Smooth muscle cell of the pulmonary artery (primary cell): ENCODE measurements around the gene FRMPD2. TPM values are rescaled to one million over a fixed set of nuclear protein-coding genes. Genes with fewer than 3 reads are reported as not detected.

ENCODE experiments used
- total RNA-seq: library from RNA; depleted of rRNA; stranded (reverse); fragments of >200 nt; gene quantifications from 2 replicates; pipeline ENCODE4 v1.2.3, GENCODE V29; 2014

Gene FRMPD2, protein sequence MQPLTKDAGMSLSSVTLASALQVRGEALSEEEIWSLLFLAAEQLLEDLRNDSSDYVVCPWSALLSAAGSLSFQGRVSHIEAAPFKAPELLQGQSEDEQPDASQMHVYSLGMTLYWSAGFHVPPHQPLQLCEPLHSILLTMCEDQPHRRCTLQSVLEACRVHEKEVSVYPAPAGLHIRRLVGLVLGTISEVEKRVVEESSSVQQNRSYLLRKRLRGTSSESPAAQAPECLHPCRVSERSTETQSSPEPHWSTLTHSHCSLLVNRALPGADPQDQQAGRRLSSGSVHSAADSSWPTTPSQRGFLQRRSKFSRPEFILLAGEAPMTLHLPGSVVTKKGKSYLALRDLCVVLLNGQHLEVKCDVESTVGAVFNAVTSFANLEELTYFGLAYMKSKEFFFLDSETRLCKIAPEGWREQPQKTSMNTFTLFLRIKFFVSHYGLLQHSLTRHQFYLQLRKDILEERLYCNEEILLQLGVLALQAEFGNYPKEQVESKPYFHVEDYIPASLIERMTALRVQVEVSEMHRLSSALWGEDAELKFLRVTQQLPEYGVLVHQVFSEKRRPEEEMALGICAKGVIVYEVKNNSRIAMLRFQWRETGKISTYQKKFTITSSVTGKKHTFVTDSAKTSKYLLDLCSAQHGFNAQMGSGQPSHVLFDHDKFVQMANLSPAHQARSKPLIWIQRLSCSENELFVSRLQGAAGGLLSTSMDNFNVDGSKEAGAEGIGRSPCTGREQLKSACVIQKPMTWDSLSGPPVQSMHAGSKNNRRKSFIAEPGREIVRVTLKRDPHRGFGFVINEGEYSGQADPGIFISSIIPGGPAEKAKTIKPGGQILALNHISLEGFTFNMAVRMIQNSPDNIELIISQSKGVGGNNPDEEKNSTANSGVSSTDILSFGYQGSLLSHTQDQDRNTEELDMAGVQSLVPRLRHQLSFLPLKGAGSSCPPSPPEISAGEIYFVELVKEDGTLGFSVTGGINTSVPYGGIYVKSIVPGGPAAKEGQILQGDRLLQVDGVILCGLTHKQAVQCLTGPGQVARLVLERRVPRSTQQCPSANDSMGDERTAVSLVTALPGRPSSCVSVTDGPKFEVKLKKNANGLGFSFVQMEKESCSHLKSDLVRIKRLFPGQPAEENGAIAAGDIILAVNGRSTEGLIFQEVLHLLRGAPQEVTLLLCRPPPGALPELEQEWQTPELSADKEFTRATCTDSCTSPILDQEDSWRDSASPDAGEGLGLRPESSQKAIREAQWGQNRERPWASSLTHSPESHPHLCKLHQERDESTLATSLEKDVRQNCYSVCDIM (N-terminal part only)
- total RNA-seq: 0.20 TPM in 1 of 2 replicates, not detected in the other

DNA sequence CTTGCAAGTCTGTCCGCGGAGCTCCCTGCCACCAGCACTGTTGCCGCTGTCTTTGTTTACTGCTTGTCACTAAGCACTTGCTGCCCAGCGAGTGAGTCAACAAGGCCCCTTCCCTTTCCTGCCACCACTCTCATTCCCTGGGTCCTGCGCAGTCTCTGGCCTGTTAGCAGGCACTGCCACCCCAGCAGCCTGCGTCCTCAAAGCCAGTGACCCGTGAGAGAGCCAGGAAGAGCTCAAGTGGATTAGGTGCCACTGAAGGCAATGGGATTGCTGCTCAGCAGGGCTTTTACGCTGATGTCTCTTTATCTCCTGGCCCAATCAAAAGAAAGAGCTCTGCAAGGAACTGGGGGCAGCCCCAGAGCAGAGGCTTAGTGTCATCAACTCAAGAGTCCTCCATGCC is at the start of gene FRMPD2:
FRMPD2 (minus strand) TSS at position 61 of the 400 bp plus-strand sequence. CDS start 129 bp downstream, outside the sequence.

DNA sequence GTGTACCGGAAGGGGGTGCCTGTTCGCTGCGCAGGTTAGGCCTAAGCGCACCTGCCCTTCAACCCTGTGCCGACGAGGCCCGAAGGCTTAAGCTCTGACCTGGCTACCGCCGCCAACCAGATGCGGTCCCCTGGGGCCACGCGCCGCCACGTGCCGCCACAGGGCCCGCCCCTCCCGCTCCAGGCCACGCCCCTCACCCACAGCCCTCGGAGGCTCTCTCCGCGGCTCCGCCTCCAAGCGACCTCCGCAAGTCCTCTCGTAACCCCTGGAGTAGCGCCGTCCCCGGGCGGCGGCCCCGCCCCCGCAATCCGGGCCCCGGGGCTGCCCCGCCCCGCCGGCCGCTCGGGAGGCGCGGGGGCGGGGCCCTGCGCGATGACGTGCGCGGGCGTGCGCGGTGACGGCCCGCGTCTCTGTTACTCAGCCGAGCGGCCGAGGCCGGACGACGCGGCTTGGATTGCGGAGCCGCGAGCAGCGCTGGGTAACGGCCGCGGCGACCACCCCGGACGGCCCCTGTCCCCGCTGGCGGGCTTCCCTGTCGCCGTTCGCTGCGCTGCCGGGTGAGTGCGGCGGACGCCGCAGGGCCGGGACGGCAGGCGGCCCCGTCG is 31.9 kb upstream of the FRMPD2 start, which contains the start of gene MAPK8:
MAPK8 (plus strand) TSS at position 413 of the 605 bp plus-strand sequence. CDS start 94,984 bp downstream, outside the sequence.

Other genes starting within 250 kb of the FRMPD2 start
- 35.1 and 39.3 TPM in 2 replicates for gene MAPK8, start 32.0 kb upstream of the FRMPD2 start, total RNA-seq